Measurements from ENCODE around the gene RNF20.

DNA sequence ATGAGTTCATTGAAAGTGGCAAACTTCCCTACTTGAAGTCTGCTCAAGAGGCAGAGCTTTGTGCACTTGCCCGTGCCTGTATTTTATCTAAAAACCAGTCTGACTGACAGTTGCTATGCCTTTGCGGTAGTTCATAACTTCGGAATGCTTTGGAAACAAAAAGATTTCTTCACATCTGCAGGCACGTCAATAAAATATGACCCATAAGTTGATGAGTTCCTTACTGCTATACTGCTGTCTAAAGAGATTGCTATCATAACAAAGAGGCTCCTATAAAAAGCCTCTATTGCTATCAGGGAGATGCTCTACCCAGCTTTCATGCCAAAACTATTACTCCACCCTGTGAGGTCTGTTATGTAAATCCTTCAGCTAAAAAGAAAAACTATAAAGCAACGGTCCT is 25.4 kb upstream of the RNF20 start:
- TF ChIP-seq POLR2AphosphoS5 (IDR thresholded peaks at IDR 0.05; ENCODE audit: borderline replicate concordance, low read depth, low read length): no peak
- TF ChIP-seq EZH2 (IDR thresholded peaks at IDR 0.05): no peak
- TF ChIP-seq FOXP2 (optimal IDR thresholded peaks at IDR 0.05; ENCODE audit: control extremely low read depth, extremely low read length, insufficient read depth): no peak

All from SK-N-MC (cell line).